HG03432 (cell line): ENCODE measurements around the gene DCPS.
"Not testable (repeated sequence)": the region's sequence is repeated elsewhere in the genome, so short reads cannot be mapped to it uniquely, and the experiment has no call there.

Experiments
- ATAC-seq: cut with Tn5 transposase; IDR thresholded peaks from one replicate; pipeline ENCODE4 v1.9.1; 2021; ENCODE audit warnings: mild to moderate bottlenecking, moderate library complexity; ENCODE audit not compliant: unreplicated experiment

The DCPS gene

GRCh38 chr11:126288237-126288636 is 15.6 kb upstream of the DCPS start:
- ATAC-seq = no peak

DNA sequence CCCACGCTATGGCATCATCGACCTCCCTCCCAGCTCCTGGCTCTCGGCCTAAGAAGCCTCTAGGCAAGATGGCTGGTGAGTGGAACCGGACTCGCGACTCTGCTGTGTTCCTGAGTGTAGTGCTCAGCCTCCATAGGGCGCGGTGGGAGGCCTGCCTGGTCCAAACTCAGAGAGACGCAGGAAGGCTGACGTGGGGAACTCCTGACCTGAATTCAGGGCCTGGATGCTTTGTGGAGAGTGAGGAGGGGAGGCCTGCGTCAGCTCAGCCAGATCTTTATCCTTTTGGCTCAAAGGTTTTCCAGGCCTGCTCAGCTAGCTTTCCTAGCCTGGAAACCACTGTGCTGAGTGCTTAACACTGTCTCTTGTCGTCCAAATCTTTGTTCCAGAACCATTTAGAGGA is 13.0 kb upstream of the DCPS start:
- ATAC-seq = no peak

DNA sequence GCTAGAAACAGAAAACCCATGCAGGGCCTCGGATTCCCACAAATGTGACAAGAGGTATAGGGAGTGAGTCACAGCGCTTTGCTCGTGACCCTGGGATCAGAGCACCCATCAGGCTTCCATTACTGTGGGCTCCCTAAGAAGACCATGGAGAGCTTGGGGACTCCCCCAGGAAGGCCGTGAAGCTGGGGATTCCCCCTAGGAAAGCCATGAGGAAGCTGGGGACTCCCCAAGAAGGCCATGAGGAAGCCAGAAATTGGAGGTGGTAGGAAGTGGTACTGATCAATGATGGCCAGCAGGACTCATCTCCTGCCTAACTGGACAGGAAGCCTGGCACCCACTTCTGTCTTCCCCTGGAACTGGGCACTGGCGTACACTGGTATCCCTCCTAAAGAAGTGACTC is 10.1 kb upstream of the DCPS start:
- peak; percentile 60 for ATAC-seq

DNA sequence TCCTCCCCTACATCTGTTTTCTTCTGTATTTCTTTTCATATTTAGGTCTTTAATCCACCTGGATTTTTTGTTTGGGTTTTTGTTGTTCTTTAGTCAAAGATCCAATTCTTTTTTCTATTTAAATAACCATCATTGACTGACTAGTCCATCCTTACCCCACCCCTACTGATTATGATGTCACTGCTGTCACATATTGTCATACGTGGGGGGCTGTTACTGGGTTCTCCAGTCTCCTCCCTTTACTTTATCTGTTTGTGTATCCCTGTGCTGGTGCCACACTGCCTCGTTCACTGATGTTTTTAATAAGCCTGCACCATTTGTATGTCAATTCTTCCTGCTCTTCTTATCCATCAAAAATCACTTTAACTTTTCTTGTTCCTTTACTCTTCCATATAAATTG is 6.9 kb upstream of the DCPS start:
- no peak for ATAC-seq

GRCh38 chr11:126304457-126305075 is 706 bp downstream of the DCPS start:
- peak; percentile 32 for ATAC-seq

- ATAC-seq = peak; percentile 52
Measured at GRCh38 chr11:126305699-126306098, 1.8 kb downstream of the DCPS start.

DNA sequence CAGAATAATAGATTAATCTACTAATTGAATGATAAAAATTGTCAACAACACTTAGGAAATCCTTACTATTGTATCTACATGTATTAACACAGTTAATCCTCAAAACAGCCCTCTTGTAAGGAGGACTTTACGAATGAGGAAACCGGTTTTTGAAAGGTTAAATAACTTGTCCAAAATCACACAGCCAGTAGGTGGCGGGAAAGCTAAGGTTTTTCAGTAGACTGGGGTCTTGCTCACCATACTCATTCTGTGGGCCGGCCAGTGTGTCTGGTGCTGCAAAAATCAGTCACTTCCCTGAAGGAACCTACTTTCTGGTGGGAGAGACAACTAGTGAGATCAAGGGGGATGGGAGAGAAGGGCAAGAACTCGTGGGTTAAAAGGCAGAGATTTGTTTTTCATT is 3.8 kb downstream of the DCPS start:
- ATAC-seq = no peak

GRCh38 chr11:126308271-126308671 is 4.4 kb downstream of the DCPS start:
- ATAC-seq = no peak

DNA sequence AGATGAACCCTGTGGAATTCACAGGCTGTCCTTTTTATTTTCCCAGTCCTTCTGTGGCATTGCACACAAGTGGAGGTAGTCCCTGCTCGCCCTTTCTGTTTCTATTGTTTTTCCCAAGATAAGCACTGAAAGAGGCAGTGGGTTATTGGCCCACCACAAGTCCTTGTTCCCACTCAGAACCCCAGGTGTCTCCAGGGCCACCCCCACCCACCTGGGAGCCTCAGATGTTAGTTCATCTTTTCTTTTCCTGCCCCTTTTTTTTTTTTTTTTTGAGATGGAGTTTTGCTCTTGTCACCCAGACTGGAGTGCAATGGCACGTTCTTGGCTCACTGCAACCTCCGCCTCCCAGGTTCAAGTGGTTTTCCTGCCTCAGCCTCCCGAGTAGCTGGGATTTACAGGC is 4.9 kb downstream of the DCPS start:
- ATAC-seq = not testable (repeated sequence)

DNA sequence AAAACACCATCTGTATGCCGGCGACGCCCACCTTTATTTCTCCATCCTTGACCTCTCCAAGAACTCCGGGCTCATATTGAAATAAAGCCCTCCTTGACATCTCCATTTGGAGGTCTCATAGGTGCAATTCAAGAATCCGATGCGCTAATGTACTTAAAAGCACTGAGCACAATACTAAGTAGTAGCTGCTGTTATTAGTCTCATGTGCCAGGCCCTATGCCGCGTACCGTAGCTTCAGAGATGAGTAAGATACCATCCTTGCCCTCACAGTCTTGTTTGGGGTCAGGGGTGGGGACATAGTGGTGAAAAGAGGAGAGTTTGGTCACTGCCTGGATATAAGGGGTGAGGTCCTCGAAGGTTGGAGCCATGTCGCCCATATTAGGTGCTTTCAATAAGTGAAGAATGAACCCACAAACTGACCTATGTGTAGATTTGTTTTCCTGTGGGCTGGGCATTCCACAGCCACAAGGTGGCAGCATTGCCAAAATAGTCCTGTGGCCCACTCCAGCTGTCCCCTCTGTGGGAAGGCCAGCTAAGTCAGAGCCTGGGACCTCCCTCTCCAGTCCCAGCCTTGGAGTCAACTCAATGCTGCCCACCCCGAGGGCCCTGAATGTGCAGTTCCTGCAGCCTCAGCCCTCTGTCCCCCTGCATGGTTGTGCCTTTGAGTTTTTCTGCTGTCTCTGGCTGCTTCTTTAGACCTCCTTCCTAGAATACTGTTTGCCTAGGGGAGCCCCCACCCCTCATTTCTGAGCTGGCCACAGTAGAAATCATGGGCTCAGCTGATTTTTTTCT is 6.5 kb downstream of the DCPS start:
- peak; percentile 46 for ATAC-seq

- no peak for ATAC-seq
Measured at GRCh38 chr11:126310992-126311310, 7.1 kb downstream of the DCPS start.

DNA sequence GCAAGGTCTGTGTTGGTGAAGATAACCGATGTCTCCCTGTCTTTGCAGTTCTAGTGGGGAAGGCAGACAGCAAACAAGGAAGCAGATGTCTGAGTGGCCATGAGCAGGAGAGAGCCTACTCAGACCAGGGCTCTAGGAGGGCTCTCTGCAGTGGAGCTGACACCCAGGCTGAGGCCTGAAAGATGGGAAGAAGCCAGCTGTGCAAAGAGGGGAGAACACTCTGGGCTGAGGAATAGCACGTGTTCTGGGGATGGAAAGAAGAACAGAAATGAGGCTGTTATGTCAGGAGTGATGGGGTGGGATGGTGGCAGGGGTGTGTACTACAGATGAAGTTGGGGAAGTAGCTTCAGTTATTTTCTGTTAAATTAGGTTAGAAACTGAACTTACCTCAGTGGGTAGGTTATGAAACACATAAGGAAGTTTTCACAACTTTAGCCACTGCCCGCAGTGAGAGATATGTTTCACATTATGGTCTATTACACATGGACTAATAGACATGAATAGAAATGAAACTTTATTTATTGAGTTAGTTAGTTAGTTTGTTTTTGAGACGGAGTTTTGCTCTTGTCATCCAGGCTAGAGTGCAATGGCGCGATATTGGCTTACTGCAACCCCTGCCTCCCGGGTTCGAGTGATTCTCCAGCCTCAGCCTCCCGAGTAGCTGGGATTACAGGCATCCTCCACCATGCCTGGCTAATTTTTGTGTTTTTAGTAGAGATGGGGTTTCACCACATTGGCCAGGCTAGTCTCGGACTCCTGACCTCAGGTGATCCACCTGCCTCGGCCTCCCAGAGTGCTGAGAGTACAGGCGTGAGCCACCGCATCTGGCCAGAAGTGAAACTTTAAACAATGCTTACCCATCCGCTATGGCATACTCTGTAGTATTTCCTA is 7.8 kb downstream of the DCPS start:
- peak; percentile 77 for ATAC-seq

- no peak for ATAC-seq
Measured at GRCh38 chr11:126312961-126313360, 9.1 kb downstream of the DCPS start.

DNA sequence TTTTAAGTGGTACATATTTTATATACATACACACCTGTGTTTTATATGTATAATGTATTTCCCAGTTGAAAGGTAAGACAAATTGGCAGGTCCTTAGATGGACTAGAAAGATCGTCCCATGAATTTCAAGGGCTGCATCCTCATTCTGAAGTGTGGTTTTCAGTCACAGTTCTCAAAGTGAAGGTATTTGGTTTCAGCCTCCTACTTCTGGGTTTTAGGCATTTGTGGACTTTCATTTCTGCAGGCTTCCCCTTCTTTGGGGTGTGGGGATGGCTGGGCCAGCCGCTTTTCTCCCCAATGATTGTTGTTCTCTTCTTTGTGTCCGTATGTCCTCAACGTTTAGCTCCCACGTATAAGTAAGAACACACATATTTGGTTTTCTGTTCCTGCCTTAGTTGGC is 10.0 kb downstream of the DCPS start:
- no peak for ATAC-seq

GRCh38 chr11:126317432-126317755 is 13.5 kb downstream of the DCPS start:
- ATAC-seq = no peak

GRCh38 chr11:126317756-126318573 is 14.1 kb downstream of the DCPS start:
- ATAC-seq = peak; percentile 51

- peak; percentile 88 for ATAC-seq
Measured at GRCh38 chr11:126318574-126319373, 14.9 kb downstream of the DCPS start.

DNA sequence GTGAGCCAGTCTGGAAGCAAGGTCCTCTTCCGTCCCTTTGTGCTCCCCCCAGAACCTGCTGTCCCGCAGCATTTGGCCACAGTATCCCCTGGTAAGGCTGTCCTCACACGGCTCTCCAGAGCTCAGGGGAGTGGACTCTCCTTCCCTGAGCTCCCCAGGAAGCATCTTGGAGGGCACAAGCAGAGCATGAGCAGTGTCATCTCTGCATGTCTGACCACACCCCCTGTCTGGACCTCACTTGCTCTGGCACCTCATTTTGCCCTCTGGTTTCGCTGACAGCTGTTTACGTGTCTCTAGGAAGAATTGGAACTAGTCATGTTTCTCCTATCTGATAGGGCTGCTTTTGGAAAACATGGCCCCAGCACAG is 15.5 kb downstream of the DCPS start:
- no peak for ATAC-seq

GRCh38 chr11:126322996-126323395 is 19.1 kb downstream of the DCPS start:
- ATAC-seq = no peak

DNA sequence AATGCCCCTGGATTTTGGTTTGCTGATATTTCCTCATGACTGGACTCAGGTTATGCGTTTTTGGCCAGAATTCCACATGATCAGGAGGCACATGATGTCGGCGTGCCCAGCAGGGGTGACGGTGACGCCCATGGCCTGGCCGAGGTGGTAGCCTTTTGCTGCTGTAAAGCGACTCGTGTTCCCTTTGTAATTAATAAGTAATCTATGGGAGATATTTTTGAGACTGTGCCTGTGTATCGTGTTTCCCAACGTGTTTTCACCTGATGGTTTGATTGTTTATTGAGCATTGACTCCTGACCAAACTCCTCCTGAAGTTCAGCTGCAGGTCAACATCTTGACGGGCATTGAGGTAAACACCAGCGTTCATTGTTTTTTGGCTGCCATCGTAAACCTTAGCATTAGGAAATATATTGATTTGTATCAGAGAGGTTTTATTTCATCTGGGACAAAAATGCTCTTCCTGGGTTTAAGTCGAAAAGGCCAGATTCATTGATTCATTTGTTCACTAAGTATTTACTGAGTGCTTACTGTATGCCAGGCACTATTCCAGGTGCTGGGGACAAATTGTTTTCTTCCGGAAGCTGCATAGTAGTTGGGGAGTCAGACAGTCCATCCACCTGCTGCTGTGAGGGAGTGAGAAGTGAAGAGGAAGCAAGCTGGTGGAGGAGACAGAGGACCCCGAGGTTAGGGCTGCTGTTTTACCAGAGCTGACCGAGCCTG is 23.6 kb downstream of the DCPS start:
- ATAC-seq = no peak
